A673 (cell line): ENCODE measurements around the gene MOV10.

ENCODE experiments used
- EZH2 ChIP-seq: fragments of 200-600 bp; sonication (generic); IDR thresholded peaks from 2 replicates; pipeline ENCODE4 v1.6.1; 2017; ENCODE audit warnings: borderline replicate concordance, low read depth, mild to moderate bottlenecking, mixed read lengths, antibody characterized with exemption, low read length; ENCODE audit not compliant: poor library complexity, severe bottlenecking
- TF ChIP-seq, protein P1 (sequence below): fragments of 300-800, 200-600 bp; sonication (generic); conservative IDR thresholded peaks from 2 replicates; pipeline ENCODE4 v1.5.1; 2017; ENCODE audit warnings: low read depth, mild to moderate bottlenecking, antibody characterized with exemption, low read length, moderate library complexity, mixed read lengths

DNA sequence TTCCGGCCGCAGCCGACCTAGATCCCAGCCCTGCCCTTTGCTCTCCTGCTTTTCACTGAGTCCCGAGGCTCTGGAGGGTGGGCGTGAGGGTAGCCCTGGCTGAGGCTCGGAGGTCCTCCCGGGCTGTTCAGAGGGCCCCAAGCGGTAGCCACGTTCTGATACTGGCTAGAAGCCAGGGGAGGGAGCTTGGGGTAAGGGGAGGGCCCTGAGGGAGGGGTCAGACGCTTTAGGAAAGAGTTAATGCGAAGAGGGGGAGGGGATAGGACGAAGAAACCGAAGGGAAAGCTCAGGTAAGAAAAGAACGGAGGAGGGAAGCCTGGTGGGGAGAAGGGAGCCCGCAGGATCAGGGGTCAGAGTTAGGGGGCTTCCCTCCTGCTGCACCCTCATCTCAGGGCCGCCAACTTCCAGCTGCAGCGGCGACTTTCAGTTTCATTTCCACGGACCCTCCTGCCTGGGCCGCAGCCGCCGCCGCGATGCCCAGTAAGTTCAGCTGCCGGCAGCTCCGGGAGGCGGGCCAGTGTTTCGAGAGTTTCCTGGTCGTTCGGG, at the start of gene MOV10:
- no peak for TF ChIP-seq EZH2
- TF ChIP-seq, protein P1, sequence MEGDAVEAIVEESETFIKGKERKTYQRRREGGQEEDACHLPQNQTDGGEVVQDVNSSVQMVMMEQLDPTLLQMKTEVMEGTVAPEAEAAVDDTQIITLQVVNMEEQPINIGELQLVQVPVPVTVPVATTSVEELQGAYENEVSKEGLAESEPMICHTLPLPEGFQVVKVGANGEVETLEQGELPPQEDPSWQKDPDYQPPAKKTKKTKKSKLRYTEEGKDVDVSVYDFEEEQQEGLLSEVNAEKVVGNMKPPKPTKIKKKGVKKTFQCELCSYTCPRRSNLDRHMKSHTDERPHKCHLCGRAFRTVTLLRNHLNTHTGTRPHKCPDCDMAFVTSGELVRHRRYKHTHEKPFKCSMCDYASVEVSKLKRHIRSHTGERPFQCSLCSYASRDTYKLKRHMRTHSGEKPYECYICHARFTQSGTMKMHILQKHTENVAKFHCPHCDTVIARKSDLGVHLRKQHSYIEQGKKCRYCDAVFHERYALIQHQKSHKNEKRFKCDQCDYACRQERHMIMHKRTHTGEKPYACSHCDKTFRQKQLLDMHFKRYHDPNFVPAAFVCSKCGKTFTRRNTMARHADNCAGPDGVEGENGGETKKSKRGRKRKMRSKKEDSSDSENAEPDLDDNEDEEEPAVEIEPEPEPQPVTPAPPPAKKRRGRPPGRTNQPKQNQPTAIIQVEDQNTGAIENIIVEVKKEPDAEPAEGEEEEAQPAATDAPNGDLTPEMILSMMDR: no peak
